SIG-M5 (cell line): ENCODE data around the gene SFRP5.

ENCODE experiments used
- DNase-seq: peaks from one replicate; lab custom pipeline; 2025; lab: John Stamatoyannopoulos, UW

Gene SFRP5

DNA sequence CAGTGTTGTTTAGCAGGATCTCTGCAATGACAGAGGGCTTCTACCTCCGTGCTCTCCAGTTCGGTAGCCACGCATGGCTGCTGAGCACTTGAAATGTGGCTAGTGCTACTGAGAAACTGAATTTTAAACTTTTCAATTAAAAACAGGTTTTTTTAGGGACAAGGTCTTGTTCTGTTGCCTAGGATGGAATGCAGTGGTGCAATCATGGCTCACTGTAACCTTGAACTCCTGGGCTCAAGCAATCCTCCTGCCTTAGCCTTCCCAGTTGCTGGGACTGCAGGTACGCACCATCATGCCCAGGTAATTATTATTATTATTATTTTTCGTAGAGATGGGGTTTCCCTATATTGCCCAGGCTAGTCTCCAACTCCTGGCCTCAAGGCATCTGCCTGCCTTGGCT, 13.4 kb upstream of the SFRP5 start:
- no peak for DNase-seq

- DNase-seq = no peak
These were observed 12.5 kb upstream of the SFRP5 start for GRCh38 chr10:97784200-97784810.

- DNase-seq = no peak
These were observed 10.8 kb upstream of the SFRP5 start for GRCh38 chr10:97782455-97783228.

DNA sequence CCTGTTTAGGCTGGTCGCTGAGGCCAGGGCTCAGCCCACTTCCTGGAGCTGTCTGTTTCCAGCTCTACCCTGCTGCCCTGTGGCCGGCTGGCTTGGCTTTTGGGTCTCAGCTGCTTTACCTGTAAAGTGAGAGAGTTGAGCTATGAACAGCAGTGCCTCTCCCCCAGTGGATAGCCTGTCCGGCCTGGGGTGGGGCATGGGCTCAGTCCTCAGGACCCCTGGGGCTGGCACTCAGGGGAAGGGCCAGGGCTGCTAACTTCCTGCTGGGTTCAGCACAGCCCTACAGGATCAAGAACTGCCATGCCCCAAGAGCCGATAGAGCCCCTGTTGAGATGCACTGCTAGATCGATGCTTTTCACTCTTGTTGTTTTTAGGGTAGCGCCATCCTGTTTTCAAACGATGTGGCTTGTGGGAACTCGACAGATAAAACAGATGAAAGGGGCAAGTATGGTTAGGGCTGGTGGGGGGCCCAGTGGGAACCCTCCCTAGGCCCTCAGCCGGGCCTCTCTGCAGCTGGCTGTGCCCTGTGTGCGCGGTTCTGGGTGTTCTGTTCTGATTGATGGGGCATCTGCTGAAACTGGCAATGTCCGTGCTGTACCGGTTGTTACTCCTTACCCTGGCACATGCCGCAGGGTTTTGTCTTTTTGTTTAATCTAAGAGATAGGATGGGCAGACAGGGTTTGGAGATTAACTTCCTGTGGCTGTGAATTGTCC, 10.0 kb upstream of the SFRP5 start:
- no peak for DNase-seq

GRCh38 chr10:97780841-97781617, 9.2 kb upstream of the SFRP5 start:
- no peak for DNase-seq

- DNase-seq = no peak
These were observed 8.2 kb upstream of the SFRP5 start for GRCh38 chr10:97779975-97780374.

GRCh38 chr10:97779492-97779891, 7.7 kb upstream of the SFRP5 start:
- no peak for DNase-seq

DNA sequence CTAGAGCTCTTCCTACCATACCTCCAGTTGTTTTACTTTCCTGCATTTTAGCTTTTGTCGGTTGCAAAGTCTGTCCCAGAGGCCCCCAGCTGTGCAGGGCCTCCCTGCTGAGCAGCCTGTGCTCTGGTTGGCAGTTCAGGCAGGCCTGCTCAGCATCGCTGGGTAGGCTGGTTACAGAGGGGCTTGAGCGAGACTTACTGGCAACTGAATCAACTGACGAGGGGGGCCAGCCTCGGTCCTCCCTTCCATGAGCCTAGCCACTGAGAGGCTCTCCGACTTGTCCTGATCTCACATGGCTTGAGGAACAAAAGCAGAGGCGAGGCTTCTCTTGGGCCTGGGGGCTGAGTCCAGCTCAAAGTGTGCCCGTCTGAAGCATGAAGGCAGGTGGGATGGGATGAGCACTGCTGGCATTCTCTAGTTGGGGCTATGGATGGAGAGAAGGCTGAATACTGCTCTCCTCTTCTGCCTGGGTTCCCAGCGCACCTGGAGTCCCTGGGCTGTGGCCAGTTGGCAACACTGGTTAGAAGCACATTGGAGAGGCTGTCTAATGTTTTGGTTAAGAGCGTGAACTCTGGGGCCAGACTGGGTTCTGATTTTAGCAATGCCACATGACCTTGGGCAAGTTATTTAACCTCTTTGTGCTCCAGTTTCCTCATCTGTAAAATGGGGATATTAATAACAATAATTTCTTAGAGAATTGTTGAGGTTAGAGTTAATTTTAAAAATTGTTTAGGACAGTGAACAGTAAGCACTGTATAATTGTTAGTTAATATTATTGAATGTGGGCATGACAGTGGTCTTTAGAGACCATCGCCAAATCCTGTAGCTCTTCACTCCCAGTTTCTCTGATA, 6.9 kb upstream of the SFRP5 start:
- no peak for DNase-seq

- DNase-seq = no peak
These were observed 5.3 kb upstream of the SFRP5 start for GRCh38 chr10:97777143-97777542.

DNA sequence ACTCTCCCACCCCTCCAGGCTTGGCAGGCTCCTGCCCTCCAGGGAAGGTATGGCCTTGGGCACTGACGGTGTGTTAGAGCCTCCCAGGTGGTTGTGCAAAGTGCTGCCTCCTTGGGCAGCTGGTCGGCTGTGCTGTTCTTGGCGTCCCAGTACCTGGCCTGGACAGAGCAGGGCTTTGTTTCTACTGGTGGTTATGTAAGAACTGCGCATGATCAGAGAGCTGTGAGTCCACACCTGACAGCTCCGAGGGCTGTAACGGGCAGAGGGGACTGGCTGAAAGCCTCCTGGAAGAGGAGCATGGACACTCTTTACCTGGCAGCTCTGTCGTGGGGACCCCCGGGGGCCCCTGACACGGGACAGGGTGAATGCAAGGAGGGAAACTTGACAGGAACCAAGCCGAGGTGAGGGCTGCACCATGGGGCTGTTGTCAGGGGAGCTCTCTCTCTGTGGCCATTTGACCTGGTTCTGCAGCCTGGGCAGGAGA, 3.1 kb upstream of the SFRP5 start:
- no peak for DNase-seq

DNA sequence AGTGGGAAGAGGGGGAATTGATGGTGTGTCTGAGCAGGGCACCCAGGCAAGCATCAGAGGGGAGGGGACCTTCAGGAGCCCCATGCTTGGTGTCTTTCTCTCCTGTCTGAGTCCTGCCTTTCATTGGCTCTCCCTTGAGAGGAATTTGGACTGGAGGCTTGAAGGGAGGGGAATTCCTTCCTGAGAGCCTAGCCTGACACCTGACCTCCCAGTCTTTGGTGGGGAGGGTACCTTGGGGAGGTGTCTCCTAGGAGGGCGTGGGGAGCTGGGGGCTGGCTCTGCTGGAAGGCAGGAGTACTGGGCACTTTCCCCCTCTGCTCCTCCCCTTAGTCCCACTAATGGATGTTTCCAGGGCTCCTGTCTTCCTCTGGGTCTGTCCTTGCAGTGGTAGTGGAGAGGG, 1.3 kb upstream of the SFRP5 start:
- no peak for DNase-seq

- no peak for DNase-seq
These were observed 526 bp downstream of the SFRP5 start for GRCh38 chr10:97771055-97771891.

- DNase-seq = no peak
These were observed 1.5 kb downstream of the SFRP5 start for GRCh38 chr10:97770255-97770654.

DNA sequence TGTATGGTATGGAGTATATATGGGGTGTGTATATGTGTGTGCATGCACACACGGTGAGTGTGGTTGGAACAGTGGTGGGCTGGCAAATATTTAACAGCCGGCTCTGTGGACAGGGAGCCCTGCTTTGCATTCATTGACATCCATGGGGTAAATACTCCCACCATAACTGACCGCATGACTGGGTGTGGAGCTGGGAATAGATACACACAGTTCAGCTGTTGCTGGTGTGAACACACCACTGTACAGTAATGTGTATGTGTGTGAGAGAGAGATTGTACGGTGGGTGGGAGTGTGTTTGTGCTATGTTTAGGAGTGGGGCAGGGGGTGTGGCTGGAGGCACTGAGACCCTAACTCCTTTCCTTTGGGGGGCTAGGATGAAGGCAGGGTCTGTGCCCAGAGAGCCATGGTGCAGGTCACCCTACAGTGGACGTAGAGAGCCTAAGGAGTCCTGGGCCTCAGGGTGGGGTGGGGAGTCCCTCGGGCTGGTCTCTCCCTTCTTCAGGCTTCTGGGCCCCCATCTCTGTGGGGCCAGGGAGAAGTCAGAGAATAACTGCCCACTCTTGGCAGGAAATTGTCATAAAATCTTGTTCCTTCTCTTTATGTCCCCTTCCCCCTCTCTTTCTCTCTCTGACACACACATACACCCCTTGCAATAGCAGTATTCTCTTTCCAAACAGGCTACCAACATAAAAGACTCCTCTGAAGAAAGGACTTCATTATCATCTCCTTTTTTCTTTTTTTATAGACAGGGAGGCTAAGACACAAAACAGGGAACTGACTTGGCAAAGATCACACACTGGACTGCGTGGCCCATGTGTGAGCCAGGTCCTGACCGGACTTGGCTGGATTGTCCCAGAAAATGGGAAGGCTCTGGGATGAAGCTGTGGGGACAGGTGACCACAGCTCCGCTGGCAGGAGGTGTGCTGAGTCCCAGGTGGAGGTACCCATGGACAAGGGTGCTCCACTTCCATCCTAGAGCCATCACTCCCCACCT, 3.2 kb downstream of the SFRP5 start:
- DNase-seq = no peak

DNA sequence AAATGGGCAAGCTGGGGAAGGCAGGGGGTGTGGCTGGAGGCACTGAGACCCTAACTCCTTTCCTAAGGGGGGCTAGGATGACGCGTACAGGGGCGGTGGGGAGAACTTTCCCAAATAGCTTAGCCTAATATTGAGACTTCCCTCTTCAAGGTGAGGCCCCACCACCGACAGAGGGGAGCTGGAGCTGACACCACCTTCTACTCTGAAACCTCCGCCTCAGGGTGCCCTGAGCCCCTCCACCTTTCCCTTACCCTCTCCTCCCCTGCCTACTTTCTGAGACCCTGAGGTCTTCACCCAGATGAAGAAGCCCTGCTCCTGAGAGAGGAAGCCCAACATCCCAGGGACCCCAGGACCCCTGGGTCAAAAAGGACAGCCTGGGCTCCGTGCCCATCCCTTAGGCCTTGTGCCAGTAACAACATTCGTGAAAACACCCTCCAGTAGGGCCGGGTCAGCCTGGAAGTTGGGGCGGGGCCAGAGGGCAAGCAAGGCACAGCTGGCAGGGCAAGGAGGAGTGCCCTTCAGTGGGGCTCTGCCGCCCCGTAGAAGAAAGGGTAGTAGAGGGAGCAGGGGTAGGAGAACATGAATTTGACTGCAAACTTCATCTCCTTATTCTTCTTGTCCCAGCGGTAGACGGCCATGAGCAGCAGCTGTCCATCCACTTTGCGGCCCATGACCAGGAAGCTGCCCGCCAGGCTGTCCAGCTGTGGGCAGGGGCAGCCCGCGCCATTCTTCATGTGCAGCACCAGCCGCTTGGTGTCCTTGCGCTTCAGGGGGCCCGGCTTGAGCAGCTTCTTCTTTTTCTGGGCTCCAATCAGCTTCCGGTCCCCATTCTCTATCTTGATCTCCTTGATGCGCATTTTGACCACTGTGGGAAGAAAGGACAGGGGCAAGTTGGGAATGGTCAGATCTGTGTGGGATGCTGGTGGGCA, 4.5 kb downstream of the SFRP5 start:
- no peak for DNase-seq

DNA sequence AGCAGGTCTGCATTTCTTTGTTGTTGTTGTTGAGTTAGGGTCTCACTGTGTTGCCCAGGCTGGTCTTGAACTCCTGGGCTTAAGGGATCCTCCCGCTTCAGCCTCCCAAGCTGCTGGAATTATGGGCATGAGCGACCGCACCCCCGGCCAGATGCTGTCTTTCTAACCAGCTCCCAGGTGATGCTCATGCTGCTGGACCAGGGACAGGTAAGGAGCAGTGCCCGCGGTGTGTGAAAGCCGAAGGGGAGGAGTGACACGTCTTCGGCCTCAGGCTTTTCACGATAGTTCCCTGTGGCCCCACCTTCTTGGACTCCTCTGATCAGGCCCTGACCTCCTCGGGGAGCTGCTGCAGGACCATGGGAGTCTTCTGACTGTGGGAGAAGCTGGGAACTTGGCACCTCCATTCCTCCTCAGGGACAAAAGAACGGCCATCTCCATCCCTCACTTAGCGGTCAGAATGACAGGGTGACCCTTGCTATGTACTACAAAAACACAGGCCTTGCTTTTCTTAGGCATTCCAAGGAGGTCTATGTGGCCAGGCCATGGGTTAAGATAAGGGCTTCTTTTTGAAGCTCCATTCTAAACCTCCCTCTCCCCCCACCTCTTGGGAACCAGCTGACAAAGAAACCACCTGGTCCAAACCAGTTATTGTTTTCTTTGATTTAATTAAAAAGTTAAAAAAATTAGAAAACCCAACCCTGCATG, 5.5 kb downstream of the SFRP5 start:
- DNase-seq = no peak

GRCh38 chr10:97765201-97765600, 6.6 kb downstream of the SFRP5 start:
- no peak for DNase-seq
